Cardiac muscle cell (in vitro differentiated cells and primary cell): Measurements from ENCODE around the gene SH2D7. TPM values are rescaled to one million over a fixed set of nuclear protein-coding genes. Genes with fewer than 3 reads are reported as not detected.

Experiments
- DNase-seq, 2 donors: peaks; one replicate each; pipeline versions ENCODE4 v3.0.0 to v3.0.0-alpha.2; 2010 to 2017; ENCODE audit warnings: low read depth in 1 of 2, low spot score in 1 of 2
- H3K27ac ChIP-seq: fragments of 200-600 bp; sonication (generic); 2 replicates; pipeline ENCODE4 v1.5.1; 2016
- H3K27me3 ChIP-seq: fragments of 200-600 bp; sonication (generic); 2 replicates; pipeline ENCODE4 v1.6.0; 2016; ENCODE audit warnings: control low read depth
- H3K36me3 ChIP-seq: fragments of 200-600 bp; sonication (generic); 2 replicates; pipeline ENCODE4 v1.5.1; 2016; ENCODE audit warnings: control low read depth
- H3K4me1 ChIP-seq: fragments of 200-600 bp; sonication (generic); 2 replicates; pipeline ENCODE4 v1.8.1; 2017; ENCODE audit warnings: low read depth, mild to moderate bottlenecking, mixed run types
- H3K4me3 ChIP-seq: fragments of 200-600 bp; sonication (generic); 2 replicates; pipeline ENCODE4 v1.5.1; 2016; ENCODE audit warnings: mild to moderate bottlenecking
- H3K9me3 ChIP-seq: fragments of 200-600 bp; sonication (generic); 2 replicates; pipeline ENCODE4 v1.5.1; 2017; ENCODE audit warnings: low read depth, mild to moderate bottlenecking, control low read depth
- CTCF ChIP-seq: IDR thresholded peaks from 2 replicates; pipeline ENCODE4 v1.5.1; 2012; ENCODE audit warnings: low read depth, mild to moderate bottlenecking, low read length
- polyA plus RNA-seq: library from polyadenylated mRNA; unstranded; fragments of >200 nt; fragmentation: Nextera tagmentation; extraction: Ambion mirVana; gene quantifications from 2 replicates; pipeline ENCODE4 v1.2.1, GENCODE V29; 2016
- total RNA-seq: library from RNA; depleted of rRNA; stranded (reverse); fragments of >200 nt; gene quantifications from 2 replicates; pipeline ENCODE4 v1.2.3, GENCODE V29; 2016

SH2D7 gene
- total and polyA plus RNA-seq, 2 experiments from 2014 or later: 0.98 TPM; not detected in 1

GRCh38 chr15:78071383-78071782 is 21.0 kb upstream of the SH2D7 start:
- Histone ChIP-seq H3K4me1 (no peaks in the 10 kb centered on the region), H3K9me3 (no peaks in the 10 kb centered on the region), H3K36me3 (no peaks in the 10 kb centered on the region), H3K4me3 (no peak overlapping the region), H3K27me3 (no peaks in the 10 kb centered on the region), H3K27ac (no peak overlapping the region)
- DNase-seq: no peak
- TF ChIP-seq CTCF: no peak

GRCh38 chr15:78072080-78072892 is 20.1 kb upstream of the SH2D7 start:
- peak; percentile 38 to 86 for DNase-seq
- Histone ChIP-seq H3K4me1 (no peaks in the 10 kb centered on the region), H3K9me3 (no peaks in the 10 kb centered on the region), H3K36me3 (no peaks in the 10 kb centered on the region), H3K27ac (no peak overlapping the region), H3K4me3 (no peak overlapping the region), H3K27me3 (no peaks in the 10 kb centered on the region)
- no peak for TF ChIP-seq CTCF

- H3K27ac ChIP-seq: no peak overlapping the region
Measured at GRCh38 chr15:78073046-78073787, 19.1 kb upstream of the SH2D7 start.

GRCh38 chr15:78075490-78076230 is 16.7 kb upstream of the SH2D7 start:
- Histone ChIP-seq H3K27me3 (no peaks in the 10 kb centered on the region), H3K36me3 (no peaks in the 10 kb centered on the region), H3K4me1 (peaks cover 6% of the 10 kb centered on the region), H3K4me3 (no peak overlapping the region), H3K9me3 (no peaks in the 10 kb centered on the region), H3K27ac (peak overlapping the region; percentile 5)
- DNase-seq: peak; percentile 74 to 94
- no peak for TF ChIP-seq CTCF

More at GRCh38 chr15:78073046-78073787, 19.1 kb upstream of the SH2D7 start:
- Histone ChIP-seq H3K4me3 (no peak overlapping the region), H3K27me3 (no peaks in the 10 kb centered on the region), H3K4me1 (no peaks in the 10 kb centered on the region), H3K9me3 (no peaks in the 10 kb centered on the region), H3K36me3 (no peaks in the 10 kb centered on the region)
- no peak for TF ChIP-seq CTCF
- DNase-seq: no peak

- Histone ChIP-seq H3K4me3 (peak overlapping the region; percentile 51), H3K27ac (no peak overlapping the region)
Measured at GRCh38 chr15:78076231-78077052, 15.9 kb upstream of the SH2D7 start.

More at GRCh38 chr15:78076231-78077052, 15.9 kb upstream of the SH2D7 start:
- no peak for TF ChIP-seq CTCF
- no peaks in the 10 kb centered on the region for H3K9me3 ChIP-seq
- H3K36me3 ChIP-seq: no peaks in the 10 kb centered on the region
- DNase-seq: no peak
- H3K4me1 ChIP-seq: peaks cover 6% of the 10 kb centered on the region
- H3K27me3 ChIP-seq: no peaks in the 10 kb centered on the region
